Transverse colon (tissue), 4 donors: ENCODE measurements around the gene CABP7.

Experiments used
- EP300 ChIP-seq: sonication (generic); formaldehyde crosslinking; IDR thresholded peaks from one replicate; pipeline ENCODE4 v1.6.1; 2017; ENCODE audit warnings: antibody characterized with exemption, low read depth
- POLR2A ChIP-seq: fragments of 450-650 bp; IDR thresholded peaks from one replicate; pipeline ENCODE4 v1.6.1; 2016; ENCODE audit warnings: antibody characterized with exemption, mild to moderate bottlenecking, moderate library complexity
- POLR2AphosphoS5 ChIP-seq, 3 donors: sonication (generic); formaldehyde crosslinking; IDR thresholded peaks; one replicate each; pipeline ENCODE4 v1.6.1; 2016; ENCODE audit warnings: antibody characterized with exemption in 3 of 3
- TF ChIP-seq, protein P1 (sequence below), 5 experiments: fragments of 200-600 bp in 3 of 5; fragments of 450-650 bp in 2 of 5; sonication (generic) in 3 of 5; IDR thresholded peaks; 1 replicate in 2 of 5; 2 replicates in 3 of 5; pipeline ENCODE4 v1.5.1; 2016 to 2017; ENCODE audit warnings: antibody characterized with exemption in 5 of 5, inconsistent platforms in 3 of 5, mild to moderate bottlenecking in 2 of 5, moderate library complexity in 1 of 5

DNA sequence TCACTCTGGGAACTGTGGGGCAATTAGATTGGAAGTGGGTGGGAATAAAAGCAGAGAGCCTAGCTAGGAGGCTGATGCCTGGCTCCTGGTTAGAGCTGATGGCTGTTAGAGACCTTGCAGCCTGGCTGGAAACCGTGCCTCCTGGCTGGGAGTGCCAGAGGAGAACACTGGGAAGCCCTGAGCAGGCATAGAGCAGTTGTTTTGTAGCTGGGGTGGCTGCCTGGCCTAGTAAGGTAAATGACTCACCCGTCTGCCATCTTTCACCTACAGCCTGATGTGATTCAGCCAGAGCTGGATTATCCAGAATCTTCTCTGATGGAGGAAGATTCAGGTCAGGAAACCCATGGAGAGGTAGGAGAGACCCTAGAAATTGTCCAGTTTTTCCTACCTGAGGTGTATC lies 53.4 kb downstream of the CABP7 start:
- TF ChIP-seq, protein P1, sequence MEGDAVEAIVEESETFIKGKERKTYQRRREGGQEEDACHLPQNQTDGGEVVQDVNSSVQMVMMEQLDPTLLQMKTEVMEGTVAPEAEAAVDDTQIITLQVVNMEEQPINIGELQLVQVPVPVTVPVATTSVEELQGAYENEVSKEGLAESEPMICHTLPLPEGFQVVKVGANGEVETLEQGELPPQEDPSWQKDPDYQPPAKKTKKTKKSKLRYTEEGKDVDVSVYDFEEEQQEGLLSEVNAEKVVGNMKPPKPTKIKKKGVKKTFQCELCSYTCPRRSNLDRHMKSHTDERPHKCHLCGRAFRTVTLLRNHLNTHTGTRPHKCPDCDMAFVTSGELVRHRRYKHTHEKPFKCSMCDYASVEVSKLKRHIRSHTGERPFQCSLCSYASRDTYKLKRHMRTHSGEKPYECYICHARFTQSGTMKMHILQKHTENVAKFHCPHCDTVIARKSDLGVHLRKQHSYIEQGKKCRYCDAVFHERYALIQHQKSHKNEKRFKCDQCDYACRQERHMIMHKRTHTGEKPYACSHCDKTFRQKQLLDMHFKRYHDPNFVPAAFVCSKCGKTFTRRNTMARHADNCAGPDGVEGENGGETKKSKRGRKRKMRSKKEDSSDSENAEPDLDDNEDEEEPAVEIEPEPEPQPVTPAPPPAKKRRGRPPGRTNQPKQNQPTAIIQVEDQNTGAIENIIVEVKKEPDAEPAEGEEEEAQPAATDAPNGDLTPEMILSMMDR (IDR thresholded peaks at IDR 0.05): no peak
- TF ChIP-seq POLR2AphosphoS5 (IDR thresholded peaks at IDR 0.05) (no peak), EP300 (no peak), POLR2A (no peak)
